H1 (cell line): Measurements from ENCODE around the gene CPED1.

Source experiments
- HDAC6 ChIP-seq: IDR thresholded peaks from one replicate; pipeline ENCODE4 v1.7.1; 2012; ENCODE audit warnings: low read depth, mild to moderate bottlenecking, inconsistent platforms, low read length, moderate library complexity
- TF ChIP-seq, protein P1 (sequence below), 3 experiments: IDR thresholded peaks; 1 replicate in 2 of 3; 2 replicates in 1 of 3; pipeline versions ENCODE4 v1.5.1 to v1.6.1; 2011; ENCODE audit warnings: low read length in 3 of 3, mild to moderate bottlenecking in 3 of 3, inconsistent platforms in 2 of 3, low read depth in 1 of 3, moderate library complexity in 1 of 3; ENCODE audit not compliant: insufficient read depth in 1 of 3; ENCODE audit errors: control extremely low read depth in 1 of 3
- TF ChIP-seq, protein P2 (sequence below): IDR thresholded peaks from 2 replicates; pipeline ENCODE4 v1.6.1; 2012; ENCODE audit warnings: inconsistent platforms

DNA sequence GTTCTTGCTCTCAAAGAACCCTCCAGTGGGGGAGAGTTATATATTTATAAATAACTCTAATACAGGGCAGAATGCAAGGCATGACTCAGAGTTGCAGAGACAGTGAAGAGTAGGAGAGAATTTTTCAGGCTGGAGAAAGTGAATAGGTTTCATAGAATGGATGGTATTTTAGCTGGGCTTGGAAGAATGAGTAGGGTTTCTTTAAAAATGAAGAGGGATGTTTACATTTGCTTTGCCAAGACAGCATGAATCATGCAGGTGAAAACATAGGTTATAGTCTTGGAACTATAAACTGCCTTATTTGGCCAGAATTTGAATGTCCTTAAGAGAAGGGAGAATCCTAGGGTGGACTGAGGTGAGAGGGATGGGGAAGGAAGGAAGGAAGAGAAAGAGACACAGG, 124.8 kb downstream of the CPED1 start:
- TF ChIP-seq, protein P1, sequence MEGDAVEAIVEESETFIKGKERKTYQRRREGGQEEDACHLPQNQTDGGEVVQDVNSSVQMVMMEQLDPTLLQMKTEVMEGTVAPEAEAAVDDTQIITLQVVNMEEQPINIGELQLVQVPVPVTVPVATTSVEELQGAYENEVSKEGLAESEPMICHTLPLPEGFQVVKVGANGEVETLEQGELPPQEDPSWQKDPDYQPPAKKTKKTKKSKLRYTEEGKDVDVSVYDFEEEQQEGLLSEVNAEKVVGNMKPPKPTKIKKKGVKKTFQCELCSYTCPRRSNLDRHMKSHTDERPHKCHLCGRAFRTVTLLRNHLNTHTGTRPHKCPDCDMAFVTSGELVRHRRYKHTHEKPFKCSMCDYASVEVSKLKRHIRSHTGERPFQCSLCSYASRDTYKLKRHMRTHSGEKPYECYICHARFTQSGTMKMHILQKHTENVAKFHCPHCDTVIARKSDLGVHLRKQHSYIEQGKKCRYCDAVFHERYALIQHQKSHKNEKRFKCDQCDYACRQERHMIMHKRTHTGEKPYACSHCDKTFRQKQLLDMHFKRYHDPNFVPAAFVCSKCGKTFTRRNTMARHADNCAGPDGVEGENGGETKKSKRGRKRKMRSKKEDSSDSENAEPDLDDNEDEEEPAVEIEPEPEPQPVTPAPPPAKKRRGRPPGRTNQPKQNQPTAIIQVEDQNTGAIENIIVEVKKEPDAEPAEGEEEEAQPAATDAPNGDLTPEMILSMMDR (IDR thresholded peaks at IDR 0.05; ENCODE audit: control extremely low read depth in 1 of 3, insufficient read depth in 1 of 3, low read depth in 1 of 3, low read length in 3 of 3), result no peak
- TF ChIP-seq, protein P2, sequence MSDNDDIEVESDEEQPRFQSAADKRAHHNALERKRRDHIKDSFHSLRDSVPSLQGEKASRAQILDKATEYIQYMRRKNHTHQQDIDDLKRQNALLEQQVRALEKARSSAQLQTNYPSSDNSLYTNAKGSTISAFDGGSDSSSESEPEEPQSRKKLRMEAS, result no peak
- TF ChIP-seq HDAC6, result no peak
